Stimulated activated CD8-positive, alpha-beta memory T cell treated with anti-CD3 and anti-CD28 coated beads, Interleukin-7, amount 100 ng/mL, for 1 hour (primary cell): ENCODE measurements around the gene KLHL2.
"Not testable (repeated sequence)": the region's sequence is repeated elsewhere in the genome, so short reads cannot be mapped to it uniquely, and the experiment has no call there.

ENCODE experiments used
- DNase-seq, 2 donors: peaks; one replicate each; pipeline ENCODE4 v3.0.0-alpha.2; 2020; ENCODE audit warnings: low read depth in 2 of 2

KLHL2 gene

GRCh38 chr4:165207431-165208220, at the start of gene KLHL2:
Gene KLHL2, plus strand, starts transcription at chr4:165207561. Its CDS starts 316 bp downstream, at chr4:165207877.
- peak; percentile 37 to 41 for DNase-seq

GRCh38 chr4:165158762-165159161, 48.6 kb upstream of the KLHL2 start:
- DNase-seq = no peak

- no peak for DNase-seq
Measured at GRCh38 chr4:165164257-165164656, 43.1 kb upstream of the KLHL2 start.

GRCh38 chr4:165166872-165167271, 40.5 kb upstream of the KLHL2 start:
- DNase-seq = not testable (repeated sequence)

- no peak for DNase-seq
Measured at GRCh38 chr4:165167650-165168049, 39.7 kb upstream of the KLHL2 start.

- no peak for DNase-seq
Measured at GRCh38 chr4:165170819-165171218, 36.5 kb upstream of the KLHL2 start.

- DNase-seq = not testable (repeated sequence)
Measured at GRCh38 chr4:165175470-165175869, 31.9 kb upstream of the KLHL2 start.

GRCh38 chr4:165175879-165176278, 31.5 kb upstream of the KLHL2 start:
- no peak for DNase-seq

- DNase-seq = no peak
Measured at GRCh38 chr4:165177725-165178666, 29.4 kb upstream of the KLHL2 start.

- no peak for DNase-seq
Measured at GRCh38 chr4:165184220-165184619, 23.1 kb upstream of the KLHL2 start.

- DNase-seq = not testable (repeated sequence)
Measured at GRCh38 chr4:165184998-165185397, 22.4 kb upstream of the KLHL2 start.

GRCh38 chr4:165185448-165185847, 21.9 kb upstream of the KLHL2 start:
- DNase-seq = no peak

- DNase-seq = no peak
Measured at GRCh38 chr4:165190591-165191347, 16.6 kb upstream of the KLHL2 start.

GRCh38 chr4:165191348-165191656, 16.1 kb upstream of the KLHL2 start:
- no peak for DNase-seq

GRCh38 chr4:165191814-165192499, 15.4 kb upstream of the KLHL2 start:
- no peak for DNase-seq

- DNase-seq = no peak
Measured at GRCh38 chr4:165192500-165192898, 14.9 kb upstream of the KLHL2 start.

- no peak for DNase-seq
Measured at GRCh38 chr4:165192956-165193355, 14.4 kb upstream of the KLHL2 start.

GRCh38 chr4:165194368-165194767, 13.0 kb upstream of the KLHL2 start:
- DNase-seq = no peak

- no peak for DNase-seq
Measured at GRCh38 chr4:165198329-165198728, 9.0 kb upstream of the KLHL2 start.

GRCh38 chr4:165199286-165199685, 8.1 kb upstream of the KLHL2 start:
- DNase-seq = no peak

GRCh38 chr4:165199722-165200121, 7.6 kb upstream of the KLHL2 start:
- DNase-seq = no peak

- DNase-seq = no peak
Measured at GRCh38 chr4:165201806-165202205, 5.6 kb upstream of the KLHL2 start.
